ENCODE data around the gene NCAM1.

The NCAM1 gene

DNA sequence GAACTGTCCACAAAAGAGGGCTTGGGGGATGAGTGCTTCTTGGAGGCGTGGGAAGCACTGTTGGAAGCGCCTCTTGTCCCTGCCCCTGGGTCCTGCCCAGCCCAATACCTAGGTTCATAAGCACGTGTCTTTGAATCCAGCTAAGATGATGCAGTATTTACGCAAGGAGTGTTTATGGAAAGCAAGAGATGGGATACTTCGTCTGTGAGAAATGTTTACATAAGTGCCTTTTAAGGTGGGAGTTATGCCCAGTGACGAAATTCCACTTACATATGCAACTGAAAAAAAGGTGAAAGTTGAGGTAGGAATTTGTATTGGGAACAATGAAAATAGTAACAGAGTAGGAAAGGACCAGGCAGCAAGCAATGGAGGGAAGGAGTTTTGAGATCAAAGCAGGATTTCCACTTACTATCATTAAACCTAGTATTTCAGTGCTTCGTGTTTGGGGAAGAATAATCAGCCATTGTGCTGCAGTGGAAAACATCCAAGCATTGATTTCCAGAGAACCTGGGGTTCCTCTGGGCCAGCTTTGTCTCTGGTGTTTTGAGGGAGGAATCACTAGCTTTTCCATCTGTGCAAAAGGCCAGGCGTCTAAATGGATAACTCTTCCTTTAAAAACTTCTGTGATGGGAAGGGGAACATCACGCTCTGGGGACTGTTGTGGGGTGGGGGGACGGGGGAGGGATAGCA lies 237.9 kb downstream of the NCAM1 start:
- ChIA-PET POLR2A (no interaction called here), CTCF (no interaction called here)
- TF ChIP-seq, protein P1, sequence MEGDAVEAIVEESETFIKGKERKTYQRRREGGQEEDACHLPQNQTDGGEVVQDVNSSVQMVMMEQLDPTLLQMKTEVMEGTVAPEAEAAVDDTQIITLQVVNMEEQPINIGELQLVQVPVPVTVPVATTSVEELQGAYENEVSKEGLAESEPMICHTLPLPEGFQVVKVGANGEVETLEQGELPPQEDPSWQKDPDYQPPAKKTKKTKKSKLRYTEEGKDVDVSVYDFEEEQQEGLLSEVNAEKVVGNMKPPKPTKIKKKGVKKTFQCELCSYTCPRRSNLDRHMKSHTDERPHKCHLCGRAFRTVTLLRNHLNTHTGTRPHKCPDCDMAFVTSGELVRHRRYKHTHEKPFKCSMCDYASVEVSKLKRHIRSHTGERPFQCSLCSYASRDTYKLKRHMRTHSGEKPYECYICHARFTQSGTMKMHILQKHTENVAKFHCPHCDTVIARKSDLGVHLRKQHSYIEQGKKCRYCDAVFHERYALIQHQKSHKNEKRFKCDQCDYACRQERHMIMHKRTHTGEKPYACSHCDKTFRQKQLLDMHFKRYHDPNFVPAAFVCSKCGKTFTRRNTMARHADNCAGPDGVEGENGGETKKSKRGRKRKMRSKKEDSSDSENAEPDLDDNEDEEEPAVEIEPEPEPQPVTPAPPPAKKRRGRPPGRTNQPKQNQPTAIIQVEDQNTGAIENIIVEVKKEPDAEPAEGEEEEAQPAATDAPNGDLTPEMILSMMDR (IDR thresholded peaks at IDR 0.05; ENCODE audit: control extremely low read depth, extremely low read depth, low read depth, missing control alignments): no peak
- DNase-seq (ENCODE audit: extremely low spot score): no peak

DNA sequence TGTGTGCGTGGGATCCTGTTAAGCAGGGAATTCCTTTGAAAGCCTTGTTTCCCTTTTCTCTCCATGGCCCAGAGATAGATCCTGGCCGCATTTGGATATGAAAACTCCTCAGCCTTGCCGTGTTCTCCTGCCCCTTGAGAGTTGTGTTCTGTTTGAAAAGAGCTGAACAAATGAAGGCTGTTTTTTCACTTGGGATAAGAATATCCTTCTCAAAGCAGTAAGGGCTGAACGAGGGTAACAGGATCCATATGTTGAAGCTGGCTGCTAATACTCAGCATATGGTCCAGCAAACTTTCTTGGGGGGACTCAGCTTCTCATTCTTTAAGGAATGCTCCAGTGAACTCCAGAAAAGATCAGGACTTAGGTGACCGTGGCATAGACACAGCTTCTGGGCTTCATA lies 238.6 kb downstream of the NCAM1 start:
- ChIA-PET CTCF (no interaction called here), POLR2A (no interaction called here)
- TF ChIP-seq, protein P1 (IDR thresholded peaks at IDR 0.05; ENCODE audit: control extremely low read depth, extremely low read depth, low read depth, missing control alignments): no peak
- DNase-seq (ENCODE audit: extremely low spot score): no peak

DNA sequence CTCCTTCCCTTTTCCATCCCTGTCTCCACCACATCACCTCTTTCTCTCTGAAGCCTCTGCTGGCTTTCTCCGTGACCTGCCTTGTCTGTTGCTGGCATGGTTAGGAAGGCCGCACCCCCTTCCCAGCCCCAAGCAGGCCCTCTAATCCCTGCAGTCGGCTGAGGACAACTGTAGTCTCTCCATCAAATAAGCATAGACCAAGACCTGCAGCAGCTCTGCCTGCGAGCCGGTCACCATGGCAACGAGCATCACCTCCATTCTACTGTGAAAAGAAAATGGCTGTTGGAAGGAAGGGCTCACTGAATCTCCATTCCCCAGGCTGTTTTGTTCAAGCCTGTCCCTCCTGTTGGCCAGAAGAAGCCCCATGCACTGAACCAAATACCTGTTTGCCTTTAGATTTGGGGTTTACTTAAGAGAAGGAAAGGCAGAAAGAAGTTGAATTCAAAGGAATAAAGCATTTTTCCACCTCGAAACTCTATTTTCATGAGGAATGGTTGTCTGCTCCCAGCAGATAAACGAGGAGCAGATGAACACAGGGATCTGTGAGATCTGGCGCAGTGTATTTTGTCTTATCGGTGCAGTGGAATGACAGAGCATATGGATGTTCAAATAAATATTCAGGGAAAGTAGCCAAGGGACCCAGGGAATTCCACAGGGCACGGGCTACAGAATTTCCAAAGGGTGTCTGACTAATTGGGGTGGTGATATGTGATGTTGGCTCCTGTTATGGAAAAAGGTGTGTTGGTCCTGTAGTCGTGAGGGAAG lies 240.0 kb downstream of the NCAM1 start:
- DNase-seq (ENCODE audit: extremely low spot score): no peak
- TF ChIP-seq, protein P1 (IDR thresholded peaks at IDR 0.05; ENCODE audit: control extremely low read depth, extremely low read depth, low read depth, missing control alignments): no peak
- ChIA-PET CTCF (no interaction called here), POLR2A (no interaction called here)

DNA sequence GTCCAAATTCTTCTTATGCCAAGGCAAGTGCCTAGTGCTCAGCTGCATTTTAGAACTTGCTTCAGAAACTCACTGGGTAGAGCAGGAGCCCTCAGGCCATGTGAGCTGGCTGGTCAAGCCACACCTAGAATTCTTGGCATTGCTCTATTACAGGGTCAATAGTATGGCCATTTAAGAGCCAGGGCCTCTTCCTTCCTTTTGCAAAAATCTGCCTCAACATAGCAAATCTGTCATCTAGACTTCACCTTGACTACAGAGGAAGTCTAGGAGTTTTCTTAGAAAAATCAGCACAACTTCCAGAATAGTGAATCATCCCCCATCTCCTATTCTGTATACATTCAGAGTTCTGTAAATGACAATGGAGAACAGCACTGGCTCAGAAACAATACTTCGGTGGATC lies 241.2 kb downstream of the NCAM1 start:
- CTCF ChIA-PET: no interaction called here
- DNase-seq (ENCODE audit: extremely low spot score): no peak
- POLR2A ChIA-PET: no interaction called here
- TF ChIP-seq, protein P1 (IDR thresholded peaks at IDR 0.05; ENCODE audit: control extremely low read depth, extremely low read depth, low read depth, missing control alignments): no peak

DNA sequence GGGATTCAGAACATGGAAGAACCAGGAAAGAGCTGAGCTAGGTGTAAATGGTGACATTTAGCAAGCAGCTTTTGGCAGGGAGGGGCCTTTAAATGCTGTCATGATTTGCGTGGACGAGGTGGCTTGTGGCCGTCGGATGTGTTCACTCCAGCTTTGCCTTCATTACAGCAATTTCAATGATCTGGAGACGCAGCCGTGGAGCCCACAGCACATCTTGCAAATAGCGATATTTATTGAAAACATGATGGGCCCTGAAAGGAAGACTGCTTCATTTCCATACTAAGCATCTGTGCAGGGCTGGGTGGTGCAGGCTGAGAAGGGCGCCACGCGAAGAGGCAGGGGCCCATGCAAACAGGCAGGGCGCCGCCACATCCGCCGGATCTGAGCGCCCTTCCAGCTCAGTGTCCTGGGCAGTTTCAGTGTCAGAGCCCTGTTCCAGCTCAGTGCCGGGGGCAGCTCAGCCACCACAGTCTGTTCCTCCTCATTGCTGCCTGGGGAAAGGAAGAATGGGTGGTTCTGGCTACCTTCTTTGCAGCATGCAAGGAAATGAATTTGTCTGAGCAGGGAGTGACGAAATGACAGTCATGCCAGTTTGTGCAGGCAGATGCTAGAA lies 242.0 kb downstream of the NCAM1 start:
- TF ChIP-seq, protein P1 (IDR thresholded peaks at IDR 0.05; ENCODE audit: control extremely low read depth, extremely low read depth, low read depth, missing control alignments): no peak
- ChIA-PET POLR2A (no interaction called here), CTCF (no interaction called here)
- DNase-seq (ENCODE audit: extremely low spot score): no peak

DNA sequence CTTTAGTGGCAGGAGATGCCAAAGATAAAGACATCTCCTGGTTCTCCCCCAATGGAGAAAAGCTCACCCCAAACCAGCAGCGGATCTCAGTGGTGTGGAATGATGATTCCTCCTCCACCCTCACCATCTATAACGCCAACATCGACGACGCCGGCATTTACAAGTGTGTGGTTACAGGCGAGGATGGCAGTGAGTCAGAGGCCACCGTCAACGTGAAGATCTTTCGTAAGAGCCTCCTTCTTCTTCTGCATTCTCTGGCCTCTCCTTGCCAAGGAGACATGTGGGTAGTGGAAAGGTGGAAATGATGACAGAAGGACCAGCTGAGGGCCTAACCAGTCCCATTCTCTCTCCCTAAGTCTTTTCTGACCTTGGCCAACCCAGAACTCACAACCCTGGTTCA lies 243.1 kb downstream of the NCAM1 start:
- TF ChIP-seq, protein P1 (IDR thresholded peaks at IDR 0.05; ENCODE audit: control extremely low read depth, extremely low read depth, low read depth, missing control alignments): no peak
- CTCF ChIA-PET: no interaction called here
- POLR2A ChIA-PET: no interaction called here
- no peak for DNase-seq (ENCODE audit: extremely low spot score)

All from GM10248 (cell line).